ENCODE data around the gene KNSTRN.
A peak's percentile ranks its signal among the peaks of the same experiment; 100 is the strongest.

KNSTRN gene

GRCh38 chr15:40368719-40369473, 13.6 kb upstream of the KNSTRN start:
- CTCF ChIA-PET: interaction anchor here (0.8 to 2.0 kb wide), 11 partner anchors 8 to 95 kb away, joined by 3 to 11 read pairs (median 5); partner anchors contain the start of gene KNSTRN
- Histone ChIP-seq H3K36me3 (ENCODE audit: control insufficient read depth in 2 of 2, insufficient read depth in 1 of 2, low read length in 2 of 2) (no peaks in the 10 kb centered on the region), H3K4me3 (ENCODE audit: low read depth, low read length) (no peak overlapping the region), H3K27ac (ENCODE audit: extremely low read depth, low read depth, low read length) (no peak overlapping the region), H3K4me1 (ENCODE audit: control insufficient read depth, insufficient read depth, low read length) (no peaks in the 10 kb centered on the region), H3K9me3 (ENCODE audit: control insufficient read depth, insufficient read depth, low read depth, low read length) (no peaks in the 10 kb centered on the region)
- TF ChIP-seq ZNF366 (tag by site-specific recombination; conservative IDR thresholded peaks at IDR 0.05) (no peak), ZNF391 (tag by site-specific recombination; IDR thresholded peaks at IDR 0.05; ENCODE audit: borderline replicate concordance, low read depth) (no peak), ZNF133 (tag by site-specific recombination; IDR thresholded peaks at IDR 0.05) (no peak), ZNF280C (tag by site-specific recombination; IDR thresholded peaks at IDR 0.05) (no peak), ZNF292 (tag by site-specific recombination; IDR thresholded peaks at IDR 0.05; ENCODE audit: borderline replicate concordance, low read depth) (no peak), ZNF157 (tag by site-specific recombination; IDR thresholded peaks at IDR 0.05) (no peak), ZNF600 (tag by site-specific recombination; IDR thresholded peaks at IDR 0.05) (peak; percentile 92), ZNF544 (tag by site-specific recombination; IDR thresholded peaks at IDR 0.05) (no peak), ZBTB1 (tag by site-specific recombination; IDR thresholded peaks at IDR 0.05) (no peak)
- POLR2A ChIA-PET: interaction anchor here (1.1 kb wide), 1 partner anchor 36 kb away, joined by 3 read pairs; the partner anchor contains the start of gene IVD

- ChIA-PET CTCF (interaction anchor here (0.8 to 2.0 kb wide), 5 partner anchors 13 to 95 kb away, joined by 3 to 11 read pairs (median 3); no protein-coding TSS in a partner anchor), POLR2A (no interaction called here)
- Histone ChIP-seq H3K9me3 (ENCODE audit: control insufficient read depth, insufficient read depth, low read depth, low read length) (no peaks in the 10 kb centered on the region), H3K36me3 (ENCODE audit: control insufficient read depth in 2 of 2, insufficient read depth in 1 of 2, low read length in 2 of 2) (no peaks in the 10 kb centered on the region), H3K4me3 (ENCODE audit: low read depth, low read length) (no peak overlapping the region), H3K27ac (ENCODE audit: extremely low read depth, low read depth, low read length) (no peak overlapping the region), H3K4me1 (ENCODE audit: control insufficient read depth, insufficient read depth, low read length) (no peaks in the 10 kb centered on the region)
- TF ChIP-seq ZNF362 (tag by site-specific recombination; IDR thresholded peaks at IDR 0.05): no peak
- no peak for TF ChIP-seq ZNF561 (tag by site-specific recombination; IDR thresholded peaks at IDR 0.05; ENCODE audit: borderline replicate concordance)
- TF ChIP-seq ZFHX2 (tag by site-specific recombination; conservative IDR thresholded peaks at IDR 0.05): 0 out of 2 replicates have a peak, but pooled peaks have one; percentile 16
Observed at GRCh38 chr15:40369474-40369869, 13.0 kb upstream of the KNSTRN start.

- Histone ChIP-seq H3K4me3 (ENCODE audit: low read depth, low read length) (no peak overlapping the region), H3K36me3 (ENCODE audit: control insufficient read depth in 2 of 2, insufficient read depth in 1 of 2, low read length in 2 of 2) (no peaks in the 10 kb centered on the region), H3K4me1 (ENCODE audit: control insufficient read depth, insufficient read depth, low read length) (no peaks in the 10 kb centered on the region), H3K9me3 (ENCODE audit: control insufficient read depth, insufficient read depth, low read depth, low read length) (no peaks in the 10 kb centered on the region), H3K27ac (ENCODE audit: extremely low read depth, low read depth, low read length) (no peak overlapping the region)
- ChIA-PET CTCF (interaction anchor here (0.5 to 2.0 kb wide), 4 partner anchors 13 to 91 kb away, joined by 3 to 11 read pairs (median 4); no protein-coding TSS in a partner anchor), POLR2A (no interaction called here)
- TF ChIP-seq KLF8 (tag by site-specific recombination; IDR thresholded peaks at IDR 0.05): no peak
- TF ChIP-seq INSM2 (tag by site-specific recombination; IDR thresholded peaks at IDR 0.05): no peak
- no peak for TF ChIP-seq ZNF426 (tag by site-specific recombination; IDR thresholded peaks at IDR 0.05)
- TF ChIP-seq SALL2 (tag by site-specific recombination; IDR thresholded peaks at IDR 0.05; ENCODE audit: borderline replicate concordance): no peak
- TF ChIP-seq FEZF1 (tag by site-specific recombination; IDR thresholded peaks at IDR 0.05): no peak
- no peak for TF ChIP-seq ZNF623 (tag by site-specific recombination; IDR thresholded peaks at IDR 0.05)
Observed at GRCh38 chr15:40369971-40370370, 12.6 kb upstream of the KNSTRN start.
